Measurements from ENCODE around the gene VAV2. TPM values are rescaled to one million over a fixed set of nuclear protein-coding genes. Genes with fewer than 3 reads are reported as not detected.
A peak's percentile ranks its signal among the peaks of the same experiment; 100 is the strongest.

The VAV2 gene
- polyA plus RNA-seq, 1 of the 3 experiments (the other 2 are of a cell fraction): 14.9 TPM

DNA sequence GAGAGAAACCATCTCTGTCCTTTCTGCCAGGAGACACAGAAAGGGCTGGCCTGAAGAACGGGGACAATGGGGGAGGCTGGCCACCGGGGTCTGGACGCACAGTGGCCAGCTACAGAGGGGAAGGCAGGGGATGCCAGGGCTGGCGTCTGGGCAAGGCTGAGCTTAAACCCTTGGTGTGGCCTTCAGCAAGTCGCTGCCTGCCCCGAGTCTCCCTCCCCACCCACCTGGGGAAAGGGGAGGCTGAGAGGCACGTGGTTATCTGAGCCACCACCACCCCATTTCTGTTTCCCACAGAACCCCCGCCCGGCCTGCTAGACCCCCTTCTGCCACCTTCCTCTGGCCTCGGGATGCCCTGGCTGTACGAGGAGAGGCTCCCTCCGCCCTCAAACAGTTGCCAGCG is 115.3 kb downstream of the VAV2 start:
- H3K36me3 ChIP-seq (replicated peaks in 1 of 2; ENCODE audit: control insufficient read depth in 1 of 2, insufficient read depth in 2 of 2, low read length in 1 of 2): no peaks in the 10 kb centered on the region
- H3K9me3 ChIP-seq: no peaks in the 10 kb centered on the region
- no peak overlapping the region for H3K9ac ChIP-seq
- no peak overlapping the region for H2AFZ ChIP-seq (ENCODE audit: low read depth)
- no peaks in the 10 kb centered on the region for H3K27me3 ChIP-seq (ENCODE audit: insufficient read depth)
- peaks cover 33% of the 10 kb centered on the region for H3F3A ChIP-seq (replicated peaks; ENCODE audit: insufficient read depth)
- DNase-seq: no peak
- no peak overlapping the region for H3K4me2 ChIP-seq
- WGBS (ENCODE audit: low lambda C conversion rate): 96% methylated on average over 9 of the region's 13 CpGs
- H3K4me1 ChIP-seq (ENCODE audit: control insufficient read depth in 1 of 2, insufficient read depth in 2 of 2, low read depth in 1 of 2, low read length in 1 of 2): peaks cover 32 to 98% of the 10 kb centered on the region in 2 experiments
- H3K4me3 ChIP-seq (ENCODE audit: low read depth in 2 of 2, low read length in 1 of 2): no peak overlapping the region
- no peak for TF ChIP-seq MXI1 (IDR thresholded peaks at IDR 0.05; ENCODE audit: low read depth, low read length)
- no peak for TF ChIP-seq GABPA (IDR thresholded peaks at IDR 0.05; ENCODE audit: low read depth)
- TF ChIP-seq FOSL2 (IDR thresholded peaks at IDR 0.05; ENCODE audit: borderline replicate concordance, low read depth): no peak
- no peak for TF ChIP-seq TAF1 (IDR thresholded peaks at IDR 0.05; ENCODE audit: borderline replicate concordance, low read depth, low read length)
- TF ChIP-seq ELF1 (IDR thresholded peaks at IDR 0.05): no peak
- TF ChIP-seq ZBTB33 (IDR thresholded peaks at IDR 0.05; ENCODE audit: borderline replicate concordance, low read depth): no peak
- TF ChIP-seq NFIC (IDR thresholded peaks at IDR 0.05; ENCODE audit: borderline replicate concordance): no peak
- TF ChIP-seq CHD2 (IDR thresholded peaks at IDR 0.05; ENCODE audit: low read length, partially characterized antibody): no peak
- no peak for TF ChIP-seq NRF1 (IDR thresholded peaks at IDR 0.05; ENCODE audit: low read depth, low read length)
- TF ChIP-seq POLR2AphosphoS5 (IDR thresholded peaks at IDR 0.05; ENCODE audit: low read depth, low read length): no peak
- no peak for TF ChIP-seq PBX3 (IDR thresholded peaks at IDR 0.05)
- POLR2A ChIA-PET: no interaction called here
- H3K27ac ChIP-seq (ENCODE audit: low read depth in 2 of 2, low read length in 1 of 2): peak overlapping the region; percentile 96 to 99; a peak in 2 of 4 replicates
- H3K9me2 ChIP-seq: no peaks in the 10 kb centered on the region
- no peaks in the 10 kb centered on the region; the same call in 1 of the 2 replicates for H4K20me1 ChIP-seq (ENCODE audit: insufficient read depth)
- H3K79me2 ChIP-seq (ENCODE audit: insufficient read depth): peaks cover 87% of the 10 kb centered on the region
- CTCF ChIA-PET: interaction anchor here (1.0 to 4.8 kb wide), 5 partner anchors 9 to 118 kb away, joined by 3 to 42 read pairs (median 4); partner anchors contain the start of gene VAV2

- TF ChIP-seq MXI1 (IDR thresholded peaks at IDR 0.05; ENCODE audit: low read depth, low read length) (no peak), ZBTB33 (IDR thresholded peaks at IDR 0.05; ENCODE audit: borderline replicate concordance, low read depth) (peak; percentile 18; the same call in 1 of the 2 replicates), NFIC (IDR thresholded peaks at IDR 0.05; ENCODE audit: borderline replicate concordance) (no peak), CTCF (IDR thresholded peaks at IDR 0.05) (peak; percentile 37; the same call in 1 of the 2 replicates), USF1 (IDR thresholded peaks at IDR 0.05; ENCODE audit: borderline replicate concordance, low read depth) (no peak)
- CTCF ChIA-PET: interaction anchor here (0.8 to 4.8 kb wide), 5 partner anchors 8 to 118 kb away, joined by 3 to 42 read pairs (median 4); partner anchors contain the start of gene VAV2
- WGBS (ENCODE audit: low lambda C conversion rate): 92% methylated on average over 11 of the region's 11 CpGs
- no peaks in the 10 kb centered on the region for H3K9me3 ChIP-seq
- peaks cover 30% of the 10 kb centered on the region for H3F3A ChIP-seq (replicated peaks; ENCODE audit: insufficient read depth)
- no peak overlapping the region for H3K4me2 ChIP-seq
- no peak overlapping the region for H3K9ac ChIP-seq
- H2AFZ ChIP-seq (ENCODE audit: low read depth): no peak overlapping the region
- H3K9me2 ChIP-seq: no peaks in the 10 kb centered on the region
- no peaks in the 10 kb centered on the region for H3K27me3 ChIP-seq (ENCODE audit: insufficient read depth)
- H3K4me3 ChIP-seq (ENCODE audit: low read depth in 2 of 2, low read length in 1 of 2): no peak overlapping the region
- H3K27ac ChIP-seq (ENCODE audit: low read depth in 2 of 2, low read length in 1 of 2): peak overlapping the region; percentile 96 to 99
- peaks cover 87% of the 10 kb centered on the region for H3K79me2 ChIP-seq (ENCODE audit: insufficient read depth)
- DNase-seq: peak; percentile 62
- H3K36me3 ChIP-seq (replicated peaks in 1 of 2; ENCODE audit: control insufficient read depth in 1 of 2, insufficient read depth in 2 of 2, low read length in 1 of 2): no peaks in the 10 kb centered on the region
- H4K20me1 ChIP-seq (ENCODE audit: insufficient read depth): no peaks in the 10 kb centered on the region; the same call in 1 of the 2 replicates
- POLR2A ChIA-PET: no interaction called here
- peaks cover 26 to 98% of the 10 kb centered on the region in 2 experiments for H3K4me1 ChIP-seq (ENCODE audit: control insufficient read depth in 1 of 2, insufficient read depth in 2 of 2, low read depth in 1 of 2, low read length in 1 of 2)
Observed at GRCh38 chr9:133876144-133876543, 116.0 kb downstream of the VAV2 start.

Measured in SK-N-SH (cell line).